DMS 273 treated with DMSO at 0.1 percent for 48 hours (cell line): Measurements from ENCODE around the gene MTCH2.
"Not testable (repeated sequence)": the region's sequence is repeated elsewhere in the genome, so short reads cannot be mapped to it uniquely, and the experiment has no call there.

ENCODE experiments used
- DNase-seq: peaks from one replicate; lab custom pipeline; 2025; lab: John Stamatoyannopoulos, UW

The MTCH2 gene

GRCh38 chr11:47636331-47636730 is 6.0 kb downstream of the MTCH2 start:
- DNase-seq = not testable (repeated sequence)

- DNase-seq = no peak
Measured at GRCh38 chr11:47631473-47631872, 10.9 kb downstream of the MTCH2 start.

DNA sequence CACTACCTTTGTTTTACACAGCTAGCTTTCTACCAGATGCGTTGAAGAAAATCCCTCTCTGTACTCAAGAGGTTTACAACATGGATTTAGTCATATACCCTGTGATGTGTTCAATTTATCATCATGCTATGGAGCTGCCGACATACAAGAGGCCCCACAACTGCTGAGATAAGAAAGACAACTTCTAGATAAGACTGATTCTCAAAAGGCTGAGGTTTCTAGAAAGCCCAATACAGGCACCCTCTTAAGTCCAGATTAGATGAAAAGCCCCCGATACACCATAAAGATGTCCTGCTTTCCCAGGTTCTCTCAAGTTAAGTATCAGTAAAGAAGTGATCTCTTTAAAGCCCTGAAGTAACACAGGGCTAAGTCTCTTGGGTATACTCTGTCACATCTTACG is 14.3 kb downstream of the MTCH2 start:
- DNase-seq = no peak

DNA sequence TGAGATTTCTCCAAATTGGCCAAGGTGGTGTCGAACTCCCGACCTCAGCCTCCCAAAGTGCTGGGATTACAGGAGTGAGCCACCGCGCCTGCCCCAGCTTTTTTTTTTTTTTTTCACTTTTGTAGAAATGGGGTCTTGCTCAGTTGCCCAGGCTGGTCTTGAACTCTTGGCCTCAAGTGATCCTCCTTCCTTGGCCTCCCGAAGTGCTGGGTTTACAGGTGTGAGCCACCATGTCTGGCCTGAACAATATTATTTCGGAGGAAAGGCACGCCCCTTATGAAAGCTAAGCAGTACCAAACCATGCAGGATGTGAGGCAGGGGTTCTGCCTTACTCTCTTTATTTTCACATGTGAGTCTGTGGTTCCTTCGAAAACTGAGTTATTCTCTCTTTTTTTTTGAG is 16.1 kb downstream of the MTCH2 start:
- DNase-seq = no peak

DNA sequence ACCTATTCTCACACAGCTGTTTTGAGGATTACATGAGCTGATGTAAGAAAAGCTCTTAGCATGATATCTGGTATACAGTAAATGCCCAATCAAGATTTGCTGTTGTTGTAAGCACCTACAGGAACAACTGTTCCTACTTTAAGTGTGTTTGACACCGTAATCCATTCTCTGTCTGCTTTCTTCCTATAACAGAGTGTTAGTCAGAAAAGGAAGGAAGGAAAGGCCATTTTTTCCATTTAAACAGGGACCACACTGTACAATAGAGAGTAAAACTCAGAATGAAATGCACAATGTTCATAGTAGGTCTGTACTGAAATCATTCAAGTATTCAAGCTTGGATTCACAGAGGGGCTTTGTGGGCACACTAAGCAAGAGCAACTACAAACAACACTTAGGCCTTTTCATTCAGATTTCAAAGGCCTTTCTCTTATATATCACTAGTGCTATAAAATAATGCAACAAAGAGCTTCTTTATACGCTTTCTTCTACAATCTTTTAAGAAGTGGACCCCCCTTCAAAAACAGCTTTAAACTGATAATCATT is 21.5 kb downstream of the MTCH2 start:
- DNase-seq = no peak

DNA sequence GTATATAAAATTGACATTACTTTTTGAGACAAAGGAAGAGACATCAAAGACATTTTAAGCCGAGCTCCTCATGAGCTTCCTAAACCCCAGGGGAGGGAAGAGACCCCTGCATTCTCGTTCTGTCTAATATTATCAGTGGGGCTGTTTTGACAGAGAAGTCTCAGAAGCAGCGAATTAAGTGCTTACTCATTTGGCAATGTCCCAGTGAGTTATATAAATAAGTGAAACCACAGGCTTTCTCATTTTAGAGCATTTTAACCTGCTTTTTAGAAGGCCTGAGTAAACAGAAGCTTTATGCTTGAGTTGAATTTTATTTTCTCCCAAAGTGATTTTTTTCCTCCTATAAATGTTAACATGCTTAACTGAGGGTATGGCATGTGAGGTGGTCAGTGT is 24.9 kb downstream of the MTCH2 start:
- no peak for DNase-seq

DNA sequence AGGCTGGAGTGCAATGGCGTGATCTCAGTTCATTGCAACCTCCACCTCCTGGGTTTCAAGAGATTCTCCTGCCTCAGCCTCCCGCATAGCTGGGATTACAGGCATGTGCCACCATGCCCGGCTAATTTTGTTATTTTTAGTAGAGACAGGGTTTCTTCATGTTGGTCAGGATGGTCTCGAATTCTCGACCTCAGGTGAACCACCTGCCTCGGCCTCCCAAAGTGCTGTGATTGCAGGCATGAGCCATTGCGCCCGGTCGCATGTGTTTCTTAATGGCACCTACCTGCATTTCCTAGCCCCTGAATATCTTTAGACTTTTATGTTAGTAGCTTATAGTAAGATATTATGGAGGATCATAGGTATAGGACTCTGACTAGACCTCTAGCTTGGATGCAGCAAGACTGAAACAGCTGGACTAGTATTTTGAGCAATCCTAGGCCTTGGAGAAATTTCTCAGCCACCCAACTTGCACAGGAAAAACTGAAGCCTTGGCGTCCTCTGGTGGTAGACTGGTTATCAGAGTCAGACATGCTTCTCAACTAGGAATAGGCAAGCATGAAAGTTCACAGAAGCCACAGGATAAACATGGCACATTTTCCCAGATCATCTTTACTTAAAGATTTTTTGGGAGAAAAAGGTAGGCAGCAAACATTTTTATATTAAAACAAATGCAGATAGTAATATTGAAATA is 25.5 kb downstream of the MTCH2 start:
- no peak for DNase-seq

GRCh38 chr11:47615249-47615648 is 27.1 kb downstream of the MTCH2 start:
- DNase-seq = no peak

- DNase-seq = no peak
Measured at GRCh38 chr11:47611348-47611794, 31.0 kb downstream of the MTCH2 start.

DNA sequence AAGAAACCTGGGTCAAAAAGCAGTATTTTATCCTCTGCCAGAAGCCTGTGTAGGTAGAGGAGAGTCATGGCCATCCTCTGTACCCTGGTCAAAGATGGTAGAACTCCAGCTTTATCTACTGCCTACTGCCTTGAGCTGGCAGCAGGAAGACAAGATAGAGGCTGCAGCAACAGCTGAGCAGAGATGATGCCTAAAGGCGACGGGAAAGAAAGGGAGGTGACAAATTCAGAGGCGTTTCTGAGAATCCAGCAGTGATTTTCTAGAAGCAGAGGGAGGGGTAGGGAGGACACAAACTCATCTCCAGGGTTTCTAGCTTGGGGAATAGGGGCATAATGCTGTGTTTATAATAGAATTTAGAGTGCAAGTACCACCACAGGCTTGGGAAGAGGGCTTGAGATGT is 32.7 kb downstream of the MTCH2 start:
- DNase-seq = no peak

DNA sequence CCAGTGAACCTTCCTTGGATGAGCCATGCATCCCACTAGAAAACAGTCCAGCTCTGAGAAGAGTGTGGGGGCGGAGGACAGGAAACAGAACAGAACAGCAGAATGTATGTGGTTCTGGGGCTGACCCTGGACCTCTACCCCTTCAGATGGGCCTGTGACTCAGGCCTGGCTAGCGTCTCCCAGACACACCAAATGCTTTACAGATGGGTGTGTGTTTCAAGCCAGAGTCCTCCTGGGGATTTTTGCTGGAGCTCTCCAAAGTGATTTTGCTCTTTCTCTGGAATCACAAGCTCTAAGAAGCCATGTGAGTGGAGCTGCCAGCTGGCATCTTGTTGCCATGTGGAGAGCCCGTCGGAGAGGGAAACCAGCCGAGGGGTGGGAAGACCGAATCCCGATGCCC is 35.0 kb downstream of the MTCH2 start:
- no peak for DNase-seq

- no peak for DNase-seq
Measured at GRCh38 chr11:47606731-47607130, 35.6 kb downstream of the MTCH2 start.

- no peak for DNase-seq
Measured at GRCh38 chr11:47605921-47606320, 36.4 kb downstream of the MTCH2 start.

- DNase-seq = no peak
Measured at GRCh38 chr11:47603295-47603694, 39.1 kb downstream of the MTCH2 start.

- DNase-seq = no peak
Measured at GRCh38 chr11:47599902-47600301, 42.5 kb downstream of the MTCH2 start.

DNA sequence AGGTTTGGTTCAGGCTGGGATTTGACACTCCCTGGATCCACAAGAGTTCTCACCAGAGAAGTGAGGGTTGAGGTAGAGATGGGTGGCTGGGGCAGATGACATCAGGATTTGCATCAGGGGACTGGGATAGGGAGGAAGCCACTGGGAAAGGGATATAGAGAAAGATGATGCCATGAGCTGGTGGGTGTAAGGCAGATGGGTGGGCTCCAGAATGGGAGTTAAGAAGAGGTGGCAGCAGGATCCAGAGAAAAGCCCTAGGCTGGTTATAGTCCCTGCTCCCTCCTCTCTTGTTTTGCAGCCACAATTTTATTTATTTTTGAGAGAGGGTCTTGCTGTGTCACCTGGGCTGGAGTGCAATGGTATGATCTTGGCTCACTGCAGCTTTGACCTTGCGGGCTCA is 46.4 kb downstream of the MTCH2 start:
- DNase-seq = no peak

GRCh38 chr11:47595029-47595428 is 47.3 kb downstream of the MTCH2 start:
- DNase-seq = no peak

DNA sequence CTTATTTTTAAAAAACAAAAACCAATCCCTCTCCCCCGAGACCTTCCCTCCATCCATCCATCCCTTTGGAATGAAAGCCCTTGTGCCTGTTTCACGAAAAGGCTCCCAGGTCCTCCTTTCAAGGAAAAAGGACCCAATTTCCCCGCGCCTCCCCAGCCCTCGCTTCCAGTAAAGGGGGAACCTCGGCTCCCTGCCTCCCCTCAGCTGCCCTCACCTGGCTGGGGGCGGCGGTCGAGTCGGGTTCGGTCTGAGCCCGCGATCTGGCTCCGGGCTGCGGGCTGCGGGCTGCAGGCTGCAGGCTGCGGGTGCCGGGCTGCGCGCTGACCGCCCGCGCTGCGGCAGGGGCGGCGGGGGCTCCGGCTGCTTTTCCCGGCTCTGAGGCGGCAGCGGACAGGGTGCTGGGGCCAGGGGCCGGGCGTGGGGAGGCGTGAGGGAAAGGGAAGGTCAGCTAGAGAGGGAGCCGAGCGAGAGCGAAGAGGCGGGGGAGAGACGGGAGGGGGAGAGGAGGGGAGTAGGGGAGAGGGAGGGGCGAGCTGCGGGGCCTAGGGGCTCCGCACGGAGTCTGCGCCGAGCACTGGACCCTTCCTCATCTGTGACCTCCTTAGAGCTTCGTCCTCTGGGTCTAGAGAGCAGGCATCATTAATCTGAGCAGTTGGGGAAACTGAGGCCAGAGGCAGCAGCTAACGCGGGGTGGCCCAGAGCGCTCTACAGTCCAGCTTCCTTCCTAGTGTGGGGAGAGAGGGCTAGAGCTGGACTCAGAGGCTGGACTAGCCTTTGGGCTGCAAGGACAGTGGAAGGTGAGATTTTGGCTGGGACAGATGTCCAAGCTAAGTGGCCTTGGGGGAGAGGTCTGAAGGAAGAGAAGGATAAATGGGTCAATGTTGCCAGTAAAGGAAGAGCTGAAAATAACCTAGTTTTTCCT is 48.2 kb downstream of the MTCH2 start, which contains the start of gene C1QTNF4:
Gene C1QTNF4 (minus strand): TSS at position 478 of the 922 bp plus-strand sequence. CDS start 3,601 bp downstream, outside the sequence.
- DNase-seq = no peak

GRCh38 chr11:47593492-47593933 is 48.8 kb downstream of the MTCH2 start:
- DNase-seq = no peak

DNA sequence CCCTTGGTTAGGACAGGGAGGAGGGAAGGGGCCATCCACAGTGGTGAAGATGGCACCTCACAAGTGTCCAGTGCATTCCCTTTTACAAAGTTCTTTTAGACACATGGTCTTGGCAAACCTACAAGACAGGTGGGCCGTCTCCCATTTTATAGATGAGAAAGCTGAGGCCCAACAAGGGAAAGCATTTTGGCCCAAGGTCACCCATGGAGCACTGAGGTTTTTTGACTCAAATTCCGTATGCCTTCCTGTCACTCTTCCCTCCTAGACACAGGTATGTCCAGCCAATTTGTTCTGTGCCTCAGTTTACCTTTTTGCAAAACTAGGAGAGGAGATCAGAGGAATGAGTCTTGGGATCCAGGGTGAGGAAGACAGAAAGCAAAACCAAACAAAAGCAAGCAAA is 49.4 kb downstream of the MTCH2 start:
- no peak for DNase-seq

DNA sequence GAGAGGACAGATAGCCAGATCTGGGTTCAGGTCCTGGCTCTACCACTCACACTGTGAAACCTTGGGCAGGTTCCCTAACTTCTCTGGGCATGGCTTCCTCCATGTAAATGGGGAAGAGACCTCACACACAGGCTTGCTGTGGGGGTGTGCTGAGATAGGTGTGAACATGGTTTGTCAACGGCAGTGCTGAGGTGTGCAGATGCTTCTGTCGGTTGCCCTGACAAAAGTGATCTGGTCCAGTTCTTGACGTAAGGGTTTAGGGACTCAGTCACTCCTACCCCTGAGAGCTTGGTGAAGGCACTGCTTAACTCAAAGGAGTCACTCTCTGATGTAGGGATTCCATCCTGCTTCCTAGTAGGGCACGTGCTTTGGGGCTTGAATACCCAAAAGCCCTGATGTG is 50.1 kb downstream of the MTCH2 start:
- no peak for DNase-seq

GRCh38 chr11:47591764-47592163 is 50.6 kb downstream of the MTCH2 start:
- no peak for DNase-seq
